Anterior cingulate cortex (tissue), 58 donors: ENCODE measurements around the gene CISH.

Experiments used
- DNase-seq, 58 donors: peaks; one replicate each; lab custom pipeline; 2025; lab: John Stamatoyannopoulos, UW

The CISH gene

GRCh38 chr3:50616003-50616769 is 4.6 kb upstream of the CISH start:
- peak in 56 of 58 donors; percentile 12 to 87 (median 70) for DNase-seq

- DNase-seq = no peak
Observed at GRCh38 chr3:50615190-50615589, 3.6 kb upstream of the CISH start.

GRCh38 chr3:50612970-50613846 is 1.6 kb upstream of the CISH start:
- no peak for DNase-seq

GRCh38 chr3:50612234-50612882 is 784 bp upstream of the CISH start:
- peak in 1 of 58 donors; percentile 58 for DNase-seq

DNA sequence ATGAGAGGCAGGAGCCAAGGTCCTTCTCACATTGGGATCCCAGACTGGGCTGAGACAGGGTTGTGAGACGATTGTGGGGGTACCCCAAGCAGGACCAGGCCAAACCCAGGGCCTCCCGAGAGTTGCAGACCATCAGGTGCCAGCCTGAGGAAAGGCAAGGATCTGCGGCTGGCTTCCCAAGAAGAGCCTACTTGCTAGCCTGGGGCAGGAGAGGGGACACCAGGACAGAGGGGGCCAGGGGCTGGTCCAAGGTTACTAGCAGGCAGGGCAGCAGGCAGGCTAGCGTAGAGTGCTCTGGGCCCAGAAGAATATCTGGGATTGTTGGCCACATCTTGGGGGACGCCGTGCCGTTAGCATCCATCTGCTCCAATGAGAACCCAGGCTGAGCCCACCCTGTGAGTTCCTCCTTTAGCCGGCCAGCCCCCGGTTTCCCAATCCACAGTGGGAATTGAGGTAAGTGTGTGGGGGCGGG is 546 bp downstream of the CISH start:
- DNase-seq = no peak

DNA sequence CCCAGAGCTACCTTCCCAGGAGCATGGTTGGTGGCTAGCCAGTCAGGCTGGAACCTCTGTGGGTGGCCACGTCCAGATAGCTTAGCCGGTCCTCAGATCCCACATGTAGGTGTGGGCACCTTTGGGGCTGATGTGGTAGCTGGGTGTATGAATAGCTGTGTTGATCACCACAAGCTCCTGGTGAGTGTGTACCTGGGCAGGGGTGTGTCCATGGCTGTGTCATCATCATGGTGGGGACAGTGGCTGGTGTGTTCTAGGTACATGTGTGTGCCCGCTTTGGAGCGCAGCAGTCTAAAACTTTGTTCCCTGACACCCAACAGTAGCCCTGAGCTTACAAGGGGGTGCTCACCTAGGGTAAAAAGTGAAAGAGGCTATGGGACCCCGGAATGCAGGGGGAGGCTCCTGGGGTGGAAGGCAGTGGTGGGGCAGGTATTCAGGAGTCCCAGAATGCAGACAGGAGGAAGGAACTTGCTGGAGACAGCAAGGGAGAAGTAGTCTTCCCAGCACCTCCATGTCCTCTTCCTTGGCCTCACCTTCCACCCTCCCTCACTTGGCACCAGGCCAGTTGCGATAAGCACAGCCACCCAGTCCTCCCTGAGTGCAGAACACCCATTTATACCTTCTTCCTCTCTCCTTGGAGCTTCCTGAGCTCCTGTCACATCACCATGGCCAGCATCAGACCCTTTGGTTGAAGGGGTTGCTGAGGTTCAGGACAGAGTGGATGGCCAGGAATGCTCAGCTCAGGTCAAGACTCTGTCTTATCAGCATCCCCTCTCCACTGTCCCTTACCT is 1.2 kb downstream of the CISH start:
- DNase-seq = no peak

DNA sequence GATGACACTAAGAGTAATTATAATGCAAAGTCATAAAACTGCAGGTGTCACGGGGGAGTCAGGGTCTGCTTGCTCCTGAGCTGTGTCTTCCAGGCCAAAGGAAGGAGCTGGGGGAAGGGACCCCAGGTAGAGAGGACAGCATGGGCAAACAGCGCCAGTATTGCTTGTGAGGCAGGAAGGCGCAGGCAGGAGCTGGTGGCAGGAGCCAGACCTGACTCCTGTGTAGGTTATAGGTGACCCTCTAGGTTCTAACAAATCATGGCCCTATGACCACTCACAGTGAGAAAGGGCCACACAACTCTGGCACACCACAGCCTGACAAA is 1.9 kb downstream of the CISH start:
- DNase-seq = no peak

GRCh38 chr3:50609071-50609762 is 2.4 kb downstream of the CISH start:
- no peak for DNase-seq

DNA sequence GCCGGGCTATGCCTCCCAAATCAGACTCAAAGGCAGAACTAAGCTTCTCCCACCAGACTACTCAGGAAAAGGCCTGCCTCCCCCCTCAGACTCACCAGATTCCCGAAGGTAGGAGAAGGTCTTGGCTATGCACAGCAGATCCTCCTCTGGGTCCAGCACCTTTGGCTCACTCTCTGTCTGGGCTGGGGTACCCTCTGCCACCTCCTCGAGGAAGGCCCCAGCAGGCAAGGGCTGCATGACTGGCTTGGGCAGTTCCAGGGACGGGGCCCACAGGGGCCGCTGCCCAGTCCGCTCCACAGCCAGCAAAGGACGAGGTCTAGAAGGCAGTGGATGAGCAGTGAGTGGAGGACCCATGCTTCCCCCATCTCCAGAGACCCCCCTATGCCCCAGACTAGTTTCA is 3.3 kb downstream of the CISH start:
- no peak for DNase-seq

GRCh38 chr3:50607271-50608091 is 4.1 kb downstream of the CISH start:
- DNase-seq = no peak

DNA sequence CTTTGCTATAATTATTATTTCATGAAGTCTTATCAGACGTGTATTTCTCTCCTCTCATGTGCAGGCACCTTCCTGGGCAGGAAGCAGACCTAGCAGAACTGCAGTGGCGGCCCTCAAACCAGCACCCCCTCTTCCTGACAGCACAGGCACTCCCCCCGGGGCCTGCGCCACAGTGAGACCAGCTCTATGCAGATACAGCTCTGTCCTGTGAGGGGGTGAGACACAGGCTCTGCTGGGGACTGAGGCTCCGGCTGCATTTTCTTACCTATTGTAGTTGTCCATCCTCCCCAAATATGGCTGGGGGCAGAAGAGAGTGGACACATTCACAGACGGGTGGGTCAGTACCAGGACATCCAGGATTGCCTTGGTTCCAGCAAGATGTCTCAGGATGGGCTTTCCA is 5.0 kb downstream of the CISH start:
- no peak for DNase-seq

GRCh38 chr3:50605901-50606326 is 5.7 kb downstream of the CISH start:
- DNase-seq = no peak

GRCh38 chr3:50604628-50605588 is 6.7 kb downstream of the CISH start:
- DNase-seq = no peak

DNA sequence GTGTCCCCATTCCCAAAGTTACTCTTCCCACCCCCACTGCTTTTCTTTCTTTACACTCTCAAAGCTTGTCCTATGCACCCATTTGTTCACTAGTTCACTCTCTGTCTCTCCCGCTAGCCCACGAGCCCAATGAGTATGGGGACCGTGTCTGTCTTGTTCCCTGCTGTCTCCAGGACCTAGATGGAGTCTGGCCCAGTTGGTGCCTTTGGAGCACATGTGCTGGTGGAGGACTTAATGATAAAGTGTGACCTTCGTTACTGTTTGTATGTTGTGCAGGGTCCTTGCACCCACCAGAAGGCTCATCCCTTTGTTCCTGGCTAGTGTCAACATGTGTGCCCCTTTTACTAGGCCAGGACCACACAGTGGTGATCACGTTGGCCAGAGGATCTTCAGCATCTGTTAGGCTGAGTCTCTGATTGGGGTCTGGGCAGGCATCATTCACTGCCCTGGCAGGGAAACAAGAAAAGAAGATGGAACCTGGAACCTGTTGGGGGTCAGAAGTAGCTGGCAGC is 7.4 kb downstream of the CISH start:
- DNase-seq = no peak

DNA sequence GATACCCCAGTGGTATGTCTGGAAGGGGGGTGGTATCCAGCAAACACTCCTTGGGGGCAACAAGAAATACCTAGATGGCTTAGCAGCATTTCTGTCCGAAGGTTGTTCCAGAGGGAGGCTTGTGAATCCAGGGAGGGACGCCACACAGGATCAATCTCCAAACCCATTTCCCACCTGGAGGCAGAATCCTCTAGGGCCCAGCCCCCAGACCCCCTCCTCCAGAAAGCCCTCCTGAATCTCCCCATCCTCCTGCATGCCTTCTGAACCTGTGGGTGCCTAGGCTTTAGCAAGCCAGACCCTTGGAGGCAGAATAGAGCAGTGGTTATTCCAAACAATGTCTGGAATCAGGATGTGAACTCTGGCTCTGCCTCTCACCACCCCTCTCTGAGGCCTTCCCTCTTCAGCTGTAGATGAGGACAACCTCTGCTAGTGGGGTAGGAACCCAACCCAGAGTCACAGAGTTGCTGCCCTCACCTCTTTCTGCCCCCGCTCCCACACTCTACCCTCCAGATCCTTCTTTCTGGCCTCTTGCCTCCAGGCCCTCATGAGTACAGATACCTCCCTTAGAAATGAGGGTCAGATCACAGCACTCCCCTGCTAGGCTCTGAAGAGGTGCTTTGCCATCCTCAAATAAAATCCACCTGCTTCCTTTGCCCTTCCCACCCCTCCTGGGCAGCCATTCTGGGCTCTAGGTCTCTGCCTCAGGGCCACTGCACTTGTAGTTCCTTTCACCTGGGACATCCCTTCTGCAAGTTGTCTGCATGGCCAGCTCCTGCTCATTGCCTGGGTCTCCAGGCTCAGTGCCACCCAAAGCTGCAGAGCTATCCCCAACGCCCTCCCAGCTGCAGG is 8.1 kb downstream of the CISH start:
- no peak for DNase-seq

DNA sequence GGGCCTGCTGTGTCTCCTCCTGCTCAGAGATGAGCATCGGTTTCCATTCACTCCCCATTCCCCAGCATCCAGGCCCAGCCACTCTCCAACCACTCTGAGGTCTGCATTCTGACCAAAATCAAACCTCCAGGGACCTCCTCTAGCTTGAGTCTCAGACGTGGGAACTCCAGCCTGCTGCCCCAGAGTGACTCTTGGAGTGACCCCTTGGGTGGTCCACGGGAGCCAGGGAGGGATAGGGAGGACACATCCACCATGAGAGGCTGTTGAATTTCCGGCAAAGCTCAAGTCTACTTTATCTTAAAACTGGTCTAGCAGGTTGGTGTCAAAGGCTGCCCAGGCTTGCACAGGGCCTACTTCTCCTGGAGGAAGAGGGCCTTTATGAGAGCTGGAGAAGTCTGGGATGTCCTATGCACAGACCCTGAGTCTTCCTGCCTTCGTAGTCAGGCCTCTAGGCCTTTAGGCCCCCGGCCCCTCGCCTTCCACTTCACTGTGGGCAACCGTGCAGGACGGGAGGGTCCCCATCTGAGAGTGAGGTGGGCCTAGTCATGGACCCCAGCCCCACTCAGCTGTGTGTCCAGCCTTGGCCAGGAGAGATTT is 8.9 kb downstream of the CISH start:
- DNase-seq = no peak
